HG03060 (cell line): Measurements from ENCODE around the gene ANKRD40.
"Not testable (repeated sequence)": the region's sequence is repeated elsewhere in the genome, so short reads cannot be mapped to it uniquely, and the experiment has no call there.

Experiments
- ATAC-seq: cut with Tn5 transposase; IDR thresholded peaks from one replicate; pipeline ENCODE4 v1.9.1; 2021; ENCODE audit warnings: low read depth, moderate number of reproducible peaks; ENCODE audit not compliant: unreplicated experiment

The ANKRD40 gene

GRCh38 chr17:50712641-50713040, 4.9 kb upstream of the ANKRD40 start:
- no peak for ATAC-seq

DNA sequence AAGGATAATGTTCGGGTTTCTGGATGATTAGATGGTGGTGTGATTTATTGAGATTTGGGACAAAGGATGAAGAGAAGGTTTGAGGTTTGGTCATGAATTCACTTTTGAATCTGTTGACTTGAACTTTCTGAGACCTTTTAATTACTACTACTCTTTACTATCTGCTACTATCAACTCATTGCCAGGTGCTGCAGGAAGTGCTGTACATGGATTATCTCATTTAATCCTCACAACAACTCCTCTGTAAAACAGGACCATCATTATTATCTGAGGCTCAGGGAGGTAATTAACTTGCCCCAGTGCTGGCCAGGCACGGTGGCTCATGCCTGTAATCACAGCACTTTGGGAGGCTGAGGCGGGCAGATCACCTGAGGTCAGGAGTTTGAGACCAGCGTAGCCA, 2.9 kb upstream of the ANKRD40 start:
- ATAC-seq: no peak

GRCh38 chr17:50710025-50710424, 2.3 kb upstream of the ANKRD40 start:
- ATAC-seq: no peak

- not testable (repeated sequence) for ATAC-seq
Observed at GRCh38 chr17:50709053-50709452, 1.3 kb upstream of the ANKRD40 start.

DNA sequence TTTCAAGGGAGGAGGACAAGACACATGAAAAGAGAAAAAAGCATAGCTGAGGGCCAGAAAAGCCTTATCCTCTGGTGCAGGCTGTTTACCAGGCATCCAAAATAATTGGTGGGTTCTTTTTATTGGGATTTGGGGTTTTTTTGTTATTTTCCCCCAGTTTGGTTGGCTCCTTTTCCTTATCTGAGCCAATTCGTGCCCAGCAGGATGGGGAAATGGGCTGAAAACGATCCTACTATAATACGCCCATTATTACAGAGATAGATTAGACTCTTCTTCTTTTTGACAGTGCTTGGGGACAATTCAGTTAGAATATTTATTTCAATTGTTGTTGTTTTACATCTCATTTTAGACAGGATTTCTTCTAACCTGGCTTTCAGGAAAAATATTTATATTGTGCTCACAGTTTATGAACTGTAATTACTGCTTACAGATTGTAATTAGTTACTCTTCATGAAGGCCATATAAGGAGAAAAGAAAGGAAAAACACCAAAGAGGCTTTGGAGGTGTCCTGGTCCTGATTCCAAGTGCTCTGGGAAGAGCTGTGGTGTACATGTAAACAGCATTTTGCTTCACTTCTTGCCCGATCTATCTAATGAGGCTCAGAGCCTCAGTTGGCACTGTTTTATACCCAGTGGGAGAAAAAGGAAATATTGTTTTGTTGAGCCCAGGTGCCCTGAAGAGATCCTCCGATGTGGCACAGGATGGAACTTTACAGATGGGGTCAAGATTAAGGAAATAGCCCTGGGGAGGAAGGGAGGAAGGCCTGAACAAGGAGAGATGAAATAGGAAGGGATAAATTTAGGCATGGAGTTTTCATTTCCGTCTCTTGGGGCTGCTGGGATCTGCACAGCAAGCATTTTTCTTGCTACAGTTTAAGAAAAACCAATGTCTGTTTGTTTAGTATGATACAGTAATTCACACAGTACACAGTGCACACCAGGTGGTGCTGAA, 611 bp upstream of the ANKRD40 start:
- no peak for ATAC-seq

- no peak for ATAC-seq
Observed at GRCh38 chr17:50703162-50703561, 4.6 kb downstream of the ANKRD40 start.

- no peak for ATAC-seq
Observed at GRCh38 chr17:50699410-50699809, 8.3 kb downstream of the ANKRD40 start.

DNA sequence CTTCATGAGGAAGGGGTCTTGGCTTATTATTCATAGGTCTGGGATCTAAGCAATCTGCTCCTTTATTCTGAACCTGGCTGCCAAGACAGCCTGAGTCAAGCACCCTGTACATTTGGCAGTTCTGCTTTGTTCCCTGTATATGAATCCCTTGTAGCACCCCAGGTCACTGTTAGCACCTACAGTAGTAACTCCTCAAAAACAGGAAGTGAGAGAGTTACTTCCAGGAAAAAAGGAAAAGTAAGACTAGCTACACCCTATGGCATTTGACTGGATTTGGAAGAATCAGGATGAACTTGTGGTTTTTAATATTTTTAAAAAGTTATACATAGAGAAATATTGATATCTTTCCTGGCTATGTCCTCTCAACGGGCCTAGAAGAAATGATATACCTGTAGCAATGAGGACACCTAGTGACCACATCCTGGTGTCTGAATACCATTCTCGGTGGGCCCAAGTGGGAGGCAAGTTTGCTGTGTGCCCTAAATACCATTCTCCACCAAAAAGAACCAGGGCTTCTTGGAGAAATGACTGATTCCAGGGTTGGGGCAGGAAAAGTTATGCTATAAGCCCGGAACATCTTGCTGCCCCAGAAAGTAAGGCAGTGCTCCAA, 9.9 kb downstream of the ANKRD40 start:
- no peak for ATAC-seq

- no peak for ATAC-seq
Observed at GRCh38 chr17:50697062-50697461, 10.7 kb downstream of the ANKRD40 start.

- no peak for ATAC-seq
Observed at GRCh38 chr17:50696365-50696879, 11.3 kb downstream of the ANKRD40 start.

- no peak for ATAC-seq
Observed at GRCh38 chr17:50693036-50693682, 14.6 kb downstream of the ANKRD40 start.

DNA sequence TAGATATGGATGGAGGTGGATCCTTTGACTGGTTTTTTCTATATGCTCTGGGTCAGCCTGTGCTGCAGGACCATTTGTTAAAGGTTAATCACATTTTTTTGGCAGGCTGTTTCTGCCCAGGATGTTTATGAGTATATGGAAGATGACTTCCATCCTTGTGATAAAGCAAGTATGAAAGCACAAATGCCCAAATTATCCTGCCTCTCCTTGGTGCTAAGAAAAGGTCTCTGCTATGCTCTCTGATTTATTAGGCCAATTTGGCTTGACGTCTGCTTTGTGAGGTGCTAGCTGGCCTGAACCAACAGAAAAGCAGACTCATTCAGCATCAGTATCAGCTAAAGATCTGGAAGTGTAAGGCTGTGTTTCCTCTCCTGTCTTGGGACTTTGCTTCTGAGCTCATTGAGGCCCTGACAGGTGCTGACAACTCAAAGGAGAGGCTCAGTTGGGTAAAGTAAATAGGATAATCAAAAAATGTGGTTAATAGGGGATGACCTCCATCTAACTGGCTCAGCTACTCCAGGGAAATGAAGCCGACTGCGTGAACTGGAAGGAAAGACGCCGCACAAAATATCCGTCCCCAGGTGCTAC, 15.2 kb downstream of the ANKRD40 start:
- no peak for ATAC-seq

DNA sequence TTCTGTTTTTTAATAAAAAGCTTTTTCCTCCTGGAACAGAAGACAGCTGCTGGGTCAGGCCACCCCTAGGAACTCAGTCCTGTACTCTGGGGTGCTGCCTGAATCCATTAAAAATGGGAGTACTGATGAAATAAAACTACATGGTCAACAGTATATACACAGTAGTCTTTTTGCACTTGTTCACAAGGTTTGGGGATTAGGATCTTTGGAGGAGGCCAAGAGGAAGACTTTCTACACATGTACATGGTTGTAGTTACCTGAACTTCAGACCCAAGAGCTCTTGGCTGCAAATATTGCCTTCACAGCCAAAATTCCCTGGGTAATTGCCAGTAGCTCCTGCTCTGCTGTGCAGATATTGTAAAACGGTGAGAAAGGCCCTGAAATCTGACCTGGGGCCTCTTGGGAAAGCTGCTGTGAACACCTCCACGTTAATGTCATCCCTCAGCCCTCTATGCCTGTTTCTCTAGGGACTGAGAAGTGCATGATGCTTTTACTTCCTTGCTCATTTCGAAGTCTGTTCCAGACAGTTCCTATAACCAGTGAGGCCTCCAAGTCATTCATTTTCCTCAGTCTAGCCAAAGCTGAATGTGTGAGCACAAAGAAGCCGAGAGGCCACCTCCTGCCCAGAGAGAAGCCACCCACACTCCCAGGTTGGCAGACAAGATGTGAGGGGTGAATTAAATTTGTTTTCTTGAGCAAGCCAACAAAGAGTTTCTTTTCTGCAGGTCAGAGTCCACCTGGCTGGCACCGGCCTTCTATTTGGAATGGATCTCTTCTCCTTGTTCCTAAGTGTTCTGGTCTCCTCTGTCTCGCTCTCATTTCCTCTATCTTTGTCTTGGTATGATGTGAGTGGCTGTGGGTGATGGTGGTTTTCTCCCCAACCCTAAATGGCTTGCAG, 15.9 kb downstream of the ANKRD40 start:
- ATAC-seq: no peak

DNA sequence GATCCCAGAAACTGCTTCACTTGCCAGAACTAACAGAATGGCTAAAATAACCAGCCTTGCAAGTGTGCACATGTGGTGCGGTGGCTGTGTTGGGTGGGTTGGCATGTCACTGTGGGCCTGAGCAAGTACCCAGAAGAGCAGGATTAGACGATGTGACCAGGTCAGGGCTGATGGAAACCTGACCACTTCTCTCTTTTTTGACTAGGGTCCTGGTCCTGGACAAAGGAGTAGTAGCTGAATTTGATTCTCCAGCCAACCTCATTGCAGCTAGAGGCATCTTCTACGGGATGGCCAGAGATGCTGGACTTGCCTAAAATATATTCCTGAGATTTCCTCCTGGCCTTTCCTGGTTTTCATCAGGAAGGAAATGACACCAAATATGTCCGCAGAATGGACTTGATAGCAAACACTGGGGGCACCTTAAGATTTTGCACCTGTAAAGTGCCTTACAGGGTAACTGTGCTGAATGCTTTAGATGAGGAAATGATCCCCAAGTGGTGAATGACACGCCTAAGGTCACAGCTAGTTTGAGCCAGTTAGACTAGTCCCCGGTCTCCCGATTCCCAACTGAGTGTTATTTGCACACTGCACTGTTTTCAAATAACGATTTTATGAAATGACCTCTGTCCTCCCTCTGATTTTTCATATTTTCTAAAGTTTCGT, 16.7 kb downstream of the ANKRD40 start:
- ATAC-seq: no peak

DNA sequence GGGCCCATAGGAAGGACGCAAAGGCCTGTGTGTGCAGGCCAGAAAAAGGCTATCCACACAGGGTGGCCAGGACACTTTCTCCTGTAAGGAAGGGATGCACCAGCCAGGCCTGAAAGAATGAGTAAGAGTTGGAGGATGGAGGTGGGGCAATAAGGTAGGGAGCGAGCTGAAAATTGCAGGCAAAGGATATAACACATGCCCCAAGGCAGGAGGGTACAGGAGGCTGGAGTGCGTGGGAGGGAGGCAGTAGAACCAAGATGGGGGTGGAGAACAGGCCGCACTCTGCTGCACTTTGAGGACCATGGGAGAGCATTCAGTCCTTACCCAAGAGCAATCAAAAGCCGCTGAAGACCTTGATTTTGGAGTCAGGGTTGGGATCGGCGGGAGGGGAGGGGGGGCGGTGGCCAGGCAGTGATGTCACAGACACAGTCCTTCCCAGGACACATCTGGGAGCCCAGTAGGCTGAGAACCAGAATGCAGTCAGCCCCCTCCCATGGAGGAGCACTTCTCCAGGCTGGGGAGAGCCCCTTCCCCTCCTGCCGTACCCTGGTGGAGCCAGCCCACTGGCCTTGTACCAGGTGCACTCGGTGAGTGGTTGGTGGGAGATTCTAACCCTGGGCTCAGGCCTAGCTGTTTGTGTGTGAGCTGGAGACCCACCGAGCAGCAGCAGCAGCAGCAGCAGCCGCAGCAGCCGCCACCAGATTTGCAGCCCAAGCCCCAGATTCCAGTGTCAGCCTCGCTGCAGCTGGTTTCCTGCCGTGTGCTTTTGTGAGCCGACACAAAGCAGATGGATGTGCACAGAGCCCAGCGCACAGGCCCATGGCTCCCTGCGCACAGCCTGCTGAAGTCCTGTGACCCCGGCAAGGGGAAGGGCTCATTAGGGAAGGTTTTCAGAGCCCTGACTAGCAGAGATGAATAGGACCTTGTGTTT, 17.5 kb downstream of the ANKRD40 start:
- ATAC-seq: no peak

DNA sequence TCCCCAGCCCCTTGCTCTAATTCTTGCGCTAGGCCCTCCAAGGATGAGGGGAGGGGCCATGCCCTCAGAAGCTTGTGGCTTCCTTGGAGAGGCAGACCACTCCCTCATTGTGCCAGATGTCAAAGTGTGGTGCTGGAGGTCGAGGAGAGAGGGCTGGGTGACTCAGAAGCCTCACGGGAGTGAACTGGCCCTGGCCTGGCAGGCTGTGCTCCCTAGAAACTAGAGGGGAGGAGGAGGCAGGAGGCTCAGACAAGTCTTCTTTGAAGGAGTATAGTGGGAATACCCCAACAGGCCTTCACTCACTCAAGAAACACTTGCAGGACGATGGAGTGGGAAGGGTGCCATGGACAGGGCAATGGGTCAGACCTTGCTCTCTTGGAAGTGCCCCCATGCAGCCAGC, 18.5 kb downstream of the ANKRD40 start:
- no peak for ATAC-seq

DNA sequence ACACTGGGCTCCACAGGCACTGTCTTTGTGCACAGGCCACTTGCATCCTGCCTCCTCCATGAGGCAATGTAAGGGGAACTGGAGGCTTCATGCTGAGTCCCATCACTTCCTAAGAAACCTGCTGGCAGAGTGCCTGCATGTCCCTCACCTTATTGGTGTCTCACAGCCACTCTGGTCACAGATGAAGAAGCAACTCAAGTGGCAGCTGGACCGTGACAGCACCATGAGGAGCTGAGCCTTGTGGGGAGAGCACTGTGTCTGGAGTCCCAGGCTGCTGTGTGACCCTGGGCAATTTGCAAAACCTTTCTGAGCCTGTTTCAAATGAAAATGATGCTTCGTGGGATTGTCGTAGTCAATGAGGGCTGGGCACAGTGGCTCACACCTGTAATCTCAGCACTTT, 19.5 kb downstream of the ANKRD40 start:
- ATAC-seq: no peak
